NCI-H187 treated with DMSO at 0.1 percent for 48 hours (cell line): Measurements from ENCODE around the gene SNX9.
"Not testable (repeated sequence)": the region's sequence is repeated elsewhere in the genome, so short reads cannot be mapped to it uniquely, and the experiment has no call there.

ENCODE experiments used
- DNase-seq: peaks from one replicate; lab custom pipeline; 2025; lab: John Stamatoyannopoulos, UW

SNX9 gene

GRCh38 chr6:157885876-157886275, 62.8 kb downstream of the SNX9 start:
- DNase-seq, result no peak

DNA sequence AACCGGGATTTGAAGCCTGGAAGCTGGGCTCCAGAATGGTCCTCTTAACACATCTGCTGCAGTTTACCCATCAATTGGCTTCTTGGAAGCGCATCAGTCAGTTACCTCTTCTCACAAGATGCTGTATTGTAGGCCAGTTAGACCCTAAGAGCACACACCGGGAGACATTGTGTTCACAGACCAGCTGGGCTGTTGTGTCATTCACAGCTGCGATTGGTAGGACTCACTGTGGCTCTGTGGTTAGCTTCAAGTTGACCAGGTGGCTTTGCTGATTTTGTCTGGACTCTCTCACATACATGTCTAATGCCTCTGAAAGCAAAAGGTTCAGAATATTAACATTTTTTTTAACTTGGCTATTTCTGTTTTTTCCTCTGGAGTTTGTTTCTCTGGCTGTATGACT, 64.8 kb downstream of the SNX9 start:
- no peak for DNase-seq

GRCh38 chr6:157891544-157892362, 68.7 kb downstream of the SNX9 start:
- no peak for DNase-seq

DNA sequence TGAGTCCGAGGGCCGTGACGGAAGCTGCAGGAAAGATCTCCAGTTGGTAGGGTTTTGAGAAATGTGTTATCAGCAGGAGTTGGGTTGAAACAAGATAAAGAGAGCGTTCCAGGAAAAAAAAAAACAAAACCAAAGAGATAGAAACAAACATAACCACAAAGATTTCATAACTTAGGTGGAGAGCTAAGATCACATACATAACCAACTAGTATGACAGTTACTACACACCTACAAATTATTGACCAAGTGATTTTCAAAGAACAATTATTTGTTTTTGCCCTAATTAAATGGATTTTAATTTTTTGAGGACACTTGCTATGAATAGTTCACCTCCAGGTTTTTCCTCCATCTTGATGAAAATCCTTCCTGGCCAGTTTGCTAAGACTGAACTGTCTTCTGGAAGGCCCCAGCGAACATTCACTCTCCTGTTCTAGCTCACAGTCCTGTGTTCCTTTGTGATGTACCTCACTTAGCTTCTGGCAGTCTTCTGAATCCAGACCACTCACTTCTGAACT, 69.4 kb downstream of the SNX9 start:
- DNase-seq, result no peak

GRCh38 chr6:157893238-157893637, 70.2 kb downstream of the SNX9 start:
- DNase-seq, result no peak

DNA sequence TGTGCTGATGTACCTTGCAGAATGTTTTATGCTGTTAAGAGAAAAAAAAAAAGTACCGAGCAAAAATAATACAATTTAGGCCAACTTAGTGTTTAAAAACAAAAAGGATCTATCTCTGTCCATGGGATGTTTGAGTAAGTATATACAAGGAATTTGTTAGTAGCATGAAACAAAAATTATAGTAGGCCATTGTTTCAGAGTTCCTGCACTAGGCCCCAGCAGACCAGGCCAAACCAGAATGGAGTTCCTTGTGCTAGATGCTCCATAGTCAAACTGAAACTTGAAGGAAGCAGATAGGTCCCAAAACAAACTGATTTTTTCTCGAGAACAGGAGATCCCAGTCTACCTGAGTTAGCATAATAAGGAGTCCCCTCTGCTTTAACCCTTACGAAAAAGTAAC, 72.5 kb downstream of the SNX9 start:
- no peak for DNase-seq

- DNase-seq, result no peak
Measured at GRCh38 chr6:157896932-157897331, 73.9 kb downstream of the SNX9 start.

DNA sequence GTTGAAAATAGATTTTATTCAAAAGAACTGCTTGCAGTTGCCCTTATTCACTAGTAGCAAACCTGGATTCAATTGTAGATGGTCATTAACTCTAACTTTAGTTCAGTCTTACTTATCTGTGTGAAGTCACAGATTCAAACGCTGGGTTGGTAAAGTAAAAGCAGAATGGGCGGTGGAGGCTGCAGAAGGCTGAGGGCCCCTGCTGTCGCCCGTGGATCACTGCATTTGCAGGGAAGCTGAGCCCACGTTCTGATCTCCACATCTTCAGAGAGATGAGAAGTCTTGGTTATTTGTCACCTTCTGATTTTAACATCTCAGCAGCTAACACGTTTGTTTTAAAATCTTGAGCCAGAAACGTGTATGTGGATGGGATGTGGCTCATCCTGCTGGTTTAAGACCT, 75.1 kb downstream of the SNX9 start:
- no peak for DNase-seq

- DNase-seq, result no peak
Measured at GRCh38 chr6:157898640-157899039, 75.6 kb downstream of the SNX9 start.

- DNase-seq, result not testable (repeated sequence)
Measured at GRCh38 chr6:157900262-157900661, 77.2 kb downstream of the SNX9 start.

DNA sequence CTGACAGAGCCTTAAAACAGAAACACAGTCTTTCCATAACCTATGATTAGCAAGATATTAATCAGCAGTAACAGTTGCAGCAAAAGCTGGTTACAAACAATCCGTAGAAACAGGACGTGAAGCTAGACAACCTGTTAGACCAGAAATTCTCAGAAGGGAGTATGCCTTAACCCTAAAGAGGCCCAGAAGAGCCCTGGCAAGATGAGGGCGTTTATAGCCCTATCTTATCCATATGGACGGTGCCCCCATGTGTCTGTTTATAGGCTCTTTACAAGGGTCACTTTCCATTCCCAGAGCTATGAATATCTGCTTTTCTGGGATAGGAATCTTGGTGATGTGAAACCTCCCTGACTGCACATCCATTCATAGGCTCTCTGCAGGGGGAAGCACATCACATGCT, 77.7 kb downstream of the SNX9 start:
- DNase-seq, result not testable (repeated sequence)

GRCh38 chr6:157904999-157905398, 82.0 kb downstream of the SNX9 start:
- DNase-seq, result no peak

GRCh38 chr6:157905590-157906342, 82.7 kb downstream of the SNX9 start:
- no peak for DNase-seq

DNA sequence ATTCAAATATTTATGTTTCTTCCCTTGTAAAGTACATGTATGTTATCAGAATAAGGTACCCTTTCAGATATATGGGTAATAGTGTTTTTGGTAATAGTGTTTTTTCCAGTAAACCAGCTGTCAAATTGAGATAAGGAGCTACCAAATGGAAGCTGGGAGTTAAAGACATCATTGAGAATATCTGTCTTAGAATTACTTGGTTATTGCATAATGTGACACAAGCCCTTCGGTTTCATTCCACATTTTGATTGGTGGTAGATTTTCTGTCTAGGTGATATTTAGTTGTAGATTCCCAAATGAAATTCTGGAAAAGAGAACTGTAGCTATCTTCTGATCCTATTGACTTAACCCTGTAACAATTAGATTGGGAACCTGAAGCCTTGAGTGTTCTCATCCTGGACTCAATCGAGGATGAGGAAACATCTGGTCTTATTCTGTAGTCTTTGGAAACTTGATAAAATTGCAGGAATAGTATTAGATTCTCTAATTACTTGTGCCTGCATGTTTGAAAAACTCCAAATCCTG, 83.6 kb downstream of the SNX9 start:
- no peak for DNase-seq

GRCh38 chr6:157907651-157908050, 84.6 kb downstream of the SNX9 start:
- no peak for DNase-seq

DNA sequence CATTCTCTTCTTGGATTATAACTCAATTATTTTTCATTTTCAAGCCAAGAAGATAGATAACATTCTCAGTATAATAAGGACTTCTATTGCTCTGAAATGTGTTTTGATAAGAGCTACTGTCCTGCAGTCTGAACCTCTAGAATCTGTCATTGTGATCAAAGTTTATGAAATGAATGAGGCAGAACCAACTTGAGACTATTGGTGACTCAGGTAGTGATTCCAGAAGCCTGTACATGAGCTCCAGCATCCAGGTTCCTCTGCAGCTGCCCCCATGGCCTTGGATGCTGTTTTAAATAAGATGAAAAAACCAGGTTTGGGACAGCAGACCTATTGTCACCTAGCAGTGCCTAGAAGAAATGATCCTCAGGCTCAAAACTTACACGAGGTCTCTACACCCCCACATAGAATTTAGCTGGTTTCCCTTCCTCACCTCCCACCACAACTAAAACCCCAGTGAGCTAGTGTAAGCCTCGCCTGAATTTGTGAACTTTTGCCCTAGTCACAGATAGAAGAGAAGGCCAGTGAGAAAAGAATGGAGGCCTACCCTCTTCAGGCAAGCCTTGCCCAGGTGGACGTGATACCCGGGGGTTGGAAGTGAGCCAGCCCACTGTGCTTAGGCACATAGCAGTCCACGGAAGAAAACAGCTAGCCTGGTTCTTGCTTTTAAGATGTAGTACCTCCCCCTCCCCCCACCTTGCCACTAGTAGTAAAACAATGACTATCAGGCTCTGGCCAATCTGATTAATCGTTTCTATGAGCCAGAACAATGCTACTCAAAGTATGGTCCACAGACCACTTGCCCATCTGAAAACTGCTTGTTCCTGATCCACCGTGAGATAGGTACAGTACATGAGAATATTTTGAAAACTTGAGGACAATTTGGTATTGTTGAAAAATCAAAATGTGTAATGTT, 85.6 kb downstream of the SNX9 start:
- DNase-seq, result no peak

GRCh38 chr6:157909282-157909664, 86.2 kb downstream of the SNX9 start:
- DNase-seq, result no peak

- no peak for DNase-seq
Measured at GRCh38 chr6:157911278-157911677, 88.2 kb downstream of the SNX9 start.

- DNase-seq, result no peak
Measured at GRCh38 chr6:157911786-157912185, 88.7 kb downstream of the SNX9 start.

GRCh38 chr6:157912326-157912725, 89.3 kb downstream of the SNX9 start:
- no peak for DNase-seq

DNA sequence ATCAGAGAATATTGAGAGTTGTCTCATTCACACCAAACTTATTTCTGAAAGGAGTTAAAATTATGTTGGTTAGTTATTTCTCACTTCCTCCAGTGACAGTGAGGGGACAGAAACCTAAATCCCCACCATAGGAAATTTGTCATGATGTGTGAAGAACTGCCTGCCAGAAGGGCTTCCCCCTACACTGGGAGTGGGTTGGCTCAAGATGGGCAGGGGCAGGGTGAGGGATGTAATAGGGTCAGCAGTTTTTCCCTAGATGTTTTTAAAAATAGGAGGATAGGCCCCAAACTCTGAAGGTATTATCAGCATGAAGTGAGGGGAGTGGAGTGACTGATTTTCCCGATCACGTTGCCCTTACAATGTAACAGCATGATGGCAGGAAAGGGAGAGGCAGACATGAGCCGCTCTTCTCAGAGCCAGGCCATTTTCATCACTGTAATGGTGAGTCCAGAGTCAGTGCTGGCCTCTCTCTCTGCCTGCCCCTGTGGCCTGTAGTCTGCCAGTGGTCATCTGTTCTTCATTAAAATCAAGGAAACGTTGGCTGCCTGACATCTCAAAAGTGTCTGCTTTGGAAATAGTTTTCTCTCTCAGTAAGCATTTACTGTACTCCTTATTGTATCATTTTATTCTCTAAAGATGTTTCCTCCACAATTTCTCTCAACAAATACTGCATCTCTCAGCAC, 98.8 kb downstream of the SNX9 start:
- DNase-seq, result no peak
